Nephron (organoid): ENCODE measurements around the gene MIEF1.

ENCODE experiments used
- H3K27ac Mint-ChIP-seq, 3 experiments: 2 replicates each; pipeline ENCODE4 v1.8.0; 2020; ENCODE audit warnings: mixed read lengths in 3 of 3, mild to moderate bottlenecking in 2 of 3, moderate library complexity in 1 of 3
- H3K27me3 Mint-ChIP-seq: 2 replicates; pipeline ENCODE4 v1.8.0; 2021; ENCODE audit warnings: low read depth, mild to moderate bottlenecking, moderate library complexity, mixed read lengths
- H3K36me3 Mint-ChIP-seq: 2 replicates; pipeline ENCODE4 v1.8.0; 2020; ENCODE audit warnings: low read depth, mixed read lengths
- H3K4me1 Mint-ChIP-seq: 2 replicates; pipeline ENCODE4 v1.8.0; 2020; ENCODE audit warnings: mixed read lengths
- H3K4me3 Mint-ChIP-seq, 3 experiments: 2 replicates each; pipeline ENCODE4 v1.8.0; 2020; ENCODE audit warnings: mild to moderate bottlenecking in 3 of 3, mixed read lengths in 3 of 3, moderate library complexity in 2 of 3
- H3K9me3 Mint-ChIP-seq: 2 replicates; pipeline ENCODE4 v1.8.0; 2020; ENCODE audit warnings: mixed read lengths
- TF ChIP-seq, protein P1 (sequence below), 3 experiments: fragments of 200-600 bp; sonication (generic); IDR thresholded peaks; one replicate each; pipeline ENCODE4 v1.5.0; 2021; ENCODE audit warnings: antibody characterized with exemption in 3 of 3; ENCODE audit not compliant: unreplicated experiment in 3 of 3

The MIEF1 gene

DNA sequence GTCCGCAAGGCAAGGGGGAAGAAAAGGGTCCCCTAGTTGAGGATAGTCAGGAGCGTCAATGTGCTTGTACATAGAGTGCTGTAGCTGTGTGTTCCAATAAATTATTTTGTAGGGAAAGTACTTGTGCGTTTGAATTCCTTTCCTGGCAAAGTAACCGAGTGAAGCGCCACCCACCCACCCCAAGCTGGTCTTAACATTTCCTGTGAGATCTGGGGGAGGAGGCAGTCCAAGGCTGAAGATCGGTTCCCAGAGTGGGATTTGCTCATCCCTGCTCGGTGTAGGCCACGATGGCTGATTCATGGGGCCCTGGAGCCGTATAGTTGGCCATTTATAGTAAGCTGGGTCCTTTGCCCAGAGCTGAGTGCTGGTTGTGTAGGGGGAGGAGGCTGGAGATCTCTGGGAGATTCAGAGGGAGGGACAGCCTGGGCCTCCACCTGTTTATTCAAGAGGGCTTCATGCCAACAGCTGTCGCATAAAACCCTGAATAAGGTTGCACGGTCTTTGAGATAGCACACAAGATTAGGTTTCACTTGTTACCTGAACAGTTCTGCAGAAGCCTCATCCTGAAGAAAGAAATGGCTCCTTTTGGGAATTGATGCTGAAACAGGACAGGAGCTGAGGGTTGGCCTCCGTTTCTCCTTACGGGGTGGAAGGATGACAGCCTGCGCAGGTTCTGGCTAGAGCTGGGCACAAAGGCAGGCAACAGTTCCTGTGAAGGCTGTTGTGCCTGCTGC is 20.6 kb downstream of the MIEF1 start:
- peak overlapping the region; percentile 99 to 100 (median 100) for H3K27ac Mint-ChIP-seq
- H3K4me1 Mint-ChIP-seq: peaks cover 61% of the 10 kb centered on the region
- peak overlapping the region; percentile 94 to 98 (median 94) for H3K4me3 Mint-ChIP-seq
- peaks cover 6% of the 10 kb centered on the region for H3K27me3 Mint-ChIP-seq
- H3K36me3 Mint-ChIP-seq: peaks cover 44% of the 10 kb centered on the region
- H3K9me3 Mint-ChIP-seq: no peaks in the 10 kb centered on the region
- TF ChIP-seq, protein P1, sequence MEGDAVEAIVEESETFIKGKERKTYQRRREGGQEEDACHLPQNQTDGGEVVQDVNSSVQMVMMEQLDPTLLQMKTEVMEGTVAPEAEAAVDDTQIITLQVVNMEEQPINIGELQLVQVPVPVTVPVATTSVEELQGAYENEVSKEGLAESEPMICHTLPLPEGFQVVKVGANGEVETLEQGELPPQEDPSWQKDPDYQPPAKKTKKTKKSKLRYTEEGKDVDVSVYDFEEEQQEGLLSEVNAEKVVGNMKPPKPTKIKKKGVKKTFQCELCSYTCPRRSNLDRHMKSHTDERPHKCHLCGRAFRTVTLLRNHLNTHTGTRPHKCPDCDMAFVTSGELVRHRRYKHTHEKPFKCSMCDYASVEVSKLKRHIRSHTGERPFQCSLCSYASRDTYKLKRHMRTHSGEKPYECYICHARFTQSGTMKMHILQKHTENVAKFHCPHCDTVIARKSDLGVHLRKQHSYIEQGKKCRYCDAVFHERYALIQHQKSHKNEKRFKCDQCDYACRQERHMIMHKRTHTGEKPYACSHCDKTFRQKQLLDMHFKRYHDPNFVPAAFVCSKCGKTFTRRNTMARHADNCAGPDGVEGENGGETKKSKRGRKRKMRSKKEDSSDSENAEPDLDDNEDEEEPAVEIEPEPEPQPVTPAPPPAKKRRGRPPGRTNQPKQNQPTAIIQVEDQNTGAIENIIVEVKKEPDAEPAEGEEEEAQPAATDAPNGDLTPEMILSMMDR (IDR thresholded peaks at IDR 0.05; ENCODE audit: unreplicated experiment in 3 of 3): no peak

DNA sequence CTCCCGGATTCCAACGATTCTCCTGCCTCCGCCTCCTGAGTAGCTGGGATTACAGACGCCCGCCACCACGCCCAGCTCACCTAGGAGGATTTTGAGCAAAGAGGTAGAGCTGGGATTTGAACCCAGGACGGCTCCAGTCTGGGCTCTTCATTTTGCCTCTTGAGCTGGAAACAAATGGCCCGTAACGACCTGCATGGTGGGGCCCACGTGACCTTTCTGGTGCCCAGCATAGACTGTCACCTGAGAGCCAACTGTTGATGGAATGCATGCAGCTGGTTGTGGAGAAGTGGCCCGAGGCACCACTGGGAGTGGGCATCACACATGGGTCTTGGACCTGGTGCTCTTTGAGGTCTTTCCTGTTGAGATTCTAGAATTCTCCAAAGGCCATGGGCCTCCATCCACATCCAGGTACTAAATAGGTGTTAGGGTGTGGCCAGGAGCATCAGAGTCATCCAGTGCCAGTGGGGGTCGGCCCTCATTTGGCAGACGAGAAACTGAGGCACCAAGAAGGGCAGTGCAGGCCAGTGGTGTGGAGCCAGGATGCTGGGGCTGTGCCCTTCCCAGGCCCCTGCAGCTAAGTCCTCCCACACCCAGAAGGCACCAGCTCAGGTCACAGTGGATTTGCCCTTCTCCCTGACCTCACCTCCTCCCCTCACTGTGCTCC is 22.1 kb downstream of the MIEF1 start:
- H3K36me3 Mint-ChIP-seq: peaks cover 44% of the 10 kb centered on the region

DNA sequence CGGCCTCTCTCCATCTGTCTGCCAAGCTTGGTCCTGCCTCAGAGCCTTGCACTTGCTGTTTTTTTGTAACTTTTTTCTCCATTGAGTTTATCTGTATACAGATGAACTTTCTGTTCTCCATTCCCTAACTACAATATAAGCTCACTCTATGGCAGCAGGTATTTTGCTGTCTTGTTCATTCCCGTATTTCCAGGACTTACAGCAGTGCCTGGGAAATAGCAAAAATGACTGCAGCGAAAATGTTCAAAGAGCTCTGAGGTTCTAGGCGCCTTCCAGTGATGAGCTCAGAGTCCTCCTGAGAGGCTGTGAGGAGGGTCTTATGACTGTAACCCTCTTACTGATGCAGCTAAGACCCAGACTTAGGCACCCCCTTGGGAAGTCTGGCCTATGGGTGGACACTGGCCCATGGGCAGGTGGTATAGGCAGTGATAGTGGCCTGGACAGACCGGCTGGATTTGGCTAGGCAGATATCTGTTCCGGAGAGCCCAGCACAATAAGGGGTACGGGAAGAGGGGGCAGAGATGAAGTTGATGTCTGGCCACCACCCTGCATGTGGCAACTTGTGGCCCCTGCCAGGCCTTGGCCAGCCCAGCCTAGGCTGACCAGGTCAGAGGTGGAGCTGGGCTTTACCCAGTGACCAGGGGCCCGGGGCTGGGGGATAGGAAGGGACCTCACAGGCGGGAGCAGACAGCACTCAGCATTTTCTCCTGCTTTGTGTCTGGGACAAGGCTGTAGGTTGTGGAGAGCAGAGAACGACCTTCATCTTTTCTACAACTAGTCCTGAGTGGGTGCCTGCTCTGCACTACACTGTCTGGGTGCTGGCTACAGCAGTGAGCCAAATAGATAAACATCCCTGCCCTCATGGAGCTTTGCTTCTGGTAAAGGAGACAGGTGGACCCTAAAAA is 22.9 kb downstream of the MIEF1 start:
- Mint-ChIP-seq H3K4me3 (peak overlapping the region; percentile 69 to 85 (median 80)), H3K27ac (peak overlapping the region; percentile 67 to 88 (median 86)), H3K36me3 (peaks cover 48% of the 10 kb centered on the region), H3K27me3 (peaks cover 6% of the 10 kb centered on the region), H3K4me1 (peaks cover 69% of the 10 kb centered on the region), H3K9me3 (no peaks in the 10 kb centered on the region)
- TF ChIP-seq, protein P1 (IDR thresholded peaks at IDR 0.05; ENCODE audit: unreplicated experiment in 3 of 3): no peak

More for the DNA sequence above, 22.1 kb downstream of the MIEF1 start:
- Mint-ChIP-seq H3K4me1 (peaks cover 63% of the 10 kb centered on the region), H3K27me3 (peaks cover 6% of the 10 kb centered on the region), H3K9me3 (no peaks in the 10 kb centered on the region), H3K27ac (peak overlapping the region; percentile 67 to 88 (median 86)), H3K4me3 (peak overlapping the region; percentile 69 to 85 (median 80))
- TF ChIP-seq, protein P1 (IDR thresholded peaks at IDR 0.05; ENCODE audit: unreplicated experiment in 3 of 3): no peak

DNA sequence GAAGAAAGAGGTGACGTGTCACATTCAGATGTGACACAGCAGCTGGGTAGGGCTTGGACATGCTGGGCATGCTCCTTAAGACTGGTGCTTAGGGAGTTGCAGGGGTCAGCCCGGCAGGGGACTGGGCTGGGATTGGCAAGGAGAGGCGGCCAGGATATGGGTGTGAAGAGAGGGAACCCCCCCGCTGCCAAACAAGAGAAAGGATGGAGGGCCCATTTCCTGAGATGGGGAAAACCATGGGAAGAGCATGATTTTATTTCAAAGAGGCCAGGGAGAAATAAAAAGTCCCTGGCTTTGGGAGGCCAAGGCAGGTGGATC is 23.5 kb downstream of the MIEF1 start:
- Mint-ChIP-seq H3K36me3 (peaks cover 51% of the 10 kb centered on the region), H3K27me3 (peaks cover 3% of the 10 kb centered on the region), H3K9me3 (no peaks in the 10 kb centered on the region), H3K27ac (peak overlapping the region; percentile 48 to 86 (median 67)), H3K4me1 (peaks cover 73% of the 10 kb centered on the region), H3K4me3 (peak overlapping the region; percentile 47 to 80 (median 69))
- TF ChIP-seq, protein P1 (IDR thresholded peaks at IDR 0.05; ENCODE audit: unreplicated experiment in 3 of 3): no peak

DNA sequence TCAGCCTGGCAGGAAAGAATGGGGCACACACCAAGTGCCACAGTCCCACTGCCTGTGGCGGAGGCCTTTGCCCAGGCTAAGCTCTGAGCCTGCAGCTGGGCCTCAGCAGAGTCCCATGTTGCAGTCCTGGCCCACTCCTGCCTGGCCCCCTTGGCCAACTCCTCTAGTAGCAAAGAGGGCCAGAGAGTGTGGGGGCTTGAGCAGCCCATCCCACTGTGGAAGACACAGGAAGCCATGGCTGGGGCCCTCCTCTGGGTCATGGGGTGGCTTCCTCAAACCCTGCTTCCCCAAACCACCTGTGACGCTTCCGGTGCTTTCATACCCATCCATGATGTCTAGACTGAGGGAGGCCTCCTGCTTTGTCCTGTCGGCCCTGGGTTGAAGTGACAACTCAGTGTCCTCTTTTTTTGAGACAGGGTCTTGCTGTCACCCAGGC is 24.7 kb downstream of the MIEF1 start:
- H3K27me3 Mint-ChIP-seq: peaks cover 3% of the 10 kb centered on the region
- no peaks in the 10 kb centered on the region for H3K9me3 Mint-ChIP-seq

More for the DNA sequence above, 24.7 kb downstream of the MIEF1 start:
- peak overlapping the region in 2 of 3 experiments; percentile 48 to 80 for H3K27ac Mint-ChIP-seq
- H3K4me3 Mint-ChIP-seq: no peak overlapping the region
- TF ChIP-seq, protein P1 (IDR thresholded peaks at IDR 0.05; ENCODE audit: unreplicated experiment in 3 of 3): no peak
- H3K36me3 Mint-ChIP-seq: peaks cover 50% of the 10 kb centered on the region
- H3K4me1 Mint-ChIP-seq: peaks cover 81% of the 10 kb centered on the region
